A673 (cell line): ENCODE results near the gene PTPN12. TPM values are rescaled to one million over a fixed set of nuclear protein-coding genes. Genes with fewer than 3 reads are reported as not detected.
A peak's percentile ranks its signal among the peaks of the same experiment; 100 is the strongest.

Experiments used
- BruUV-seq: library from RNA; stranded (reverse); fragments of 400-500 nt; replicated peaks from 2 replicates; lab custom pipeline; 2021; lab: Mats Ljungman, UMichigan
- CTCF ChIA-PET: fragments of 300-600 bp; sonication (Branson Sonifier 250); formaldehyde crosslinking; loops from one replicate; lab custom pipeline; 2022; ENCODE audit warnings: antibody characterized with exemption; lab: Charles Lee
- POLR2A ChIA-PET: fragments of 300-600 bp; sonication (Branson Sonifier 250); formaldehyde crosslinking; loops from one replicate; lab custom pipeline; 2022; ENCODE audit warnings: antibody characterized with exemption; ENCODE audit not compliant: low non-redundant PET; lab: Charles Lee
- DNase-seq: peaks from one replicate; pipeline ENCODE4 v3.0.0-alpha.2; 2015; ENCODE audit warnings: low spot score
- H3K27ac ChIP-seq: fragments of 200-600 bp; sonication (generic); 2 replicates; pipeline ENCODE4 v1.5.1; 2016; ENCODE audit warnings: mixed run types, low read depth, mild to moderate bottlenecking, mixed read lengths, antibody characterized with exemption, low read length; ENCODE audit not compliant: poor library complexity, severe bottlenecking
- H3K27me3 ChIP-seq: fragments of 200-600 bp; sonication (generic); replicated peaks from 2 replicates; pipeline ENCODE4 v1.6.1; 2017; ENCODE audit warnings: mixed run types, low read depth, mild to moderate bottlenecking, mixed read lengths, antibody characterized with exemption, low read length; ENCODE audit not compliant: insufficient read depth, poor library complexity
- H3K36me3 ChIP-seq: fragments of 200-600 bp; sonication (generic); 2 replicates; pipeline ENCODE4 v1.6.1; 2016; ENCODE audit warnings: mixed run types, mild to moderate bottlenecking, mixed read lengths, antibody characterized with exemption, low read length; ENCODE audit not compliant: insufficient read depth, poor library complexity, severe bottlenecking
- H3K4me1 ChIP-seq: fragments of 200-600 bp; sonication (generic); 2 replicates; pipeline ENCODE4 v1.6.1; 2017; ENCODE audit warnings: mixed run types, mild to moderate bottlenecking, mixed read lengths, antibody characterized with exemption, low read length; ENCODE audit not compliant: insufficient read depth, poor library complexity, severe bottlenecking
- H3K4me3 ChIP-seq: fragments of 200-600 bp; sonication (generic); 2 replicates; pipeline ENCODE4 v1.5.1; 2016; ENCODE audit warnings: low read depth, mixed run types, mild to moderate bottlenecking, mixed read lengths, low read length; ENCODE audit not compliant: poor library complexity, severe bottlenecking
- H3K9me3 ChIP-seq: fragments of 200-600 bp; sonication (generic); 2 replicates; pipeline ENCODE4 v1.6.1; 2016; ENCODE audit warnings: mixed run types, low read depth, mild to moderate bottlenecking, mixed read lengths, antibody characterized with exemption, low read length; ENCODE audit not compliant: poor library complexity, severe bottlenecking
- EZH2 ChIP-seq: fragments of 200-600 bp; sonication (generic); IDR thresholded peaks from 2 replicates; pipeline ENCODE4 v1.6.1; 2017; ENCODE audit warnings: borderline replicate concordance, low read depth, mild to moderate bottlenecking, mixed read lengths, antibody characterized with exemption, low read length; ENCODE audit not compliant: poor library complexity, severe bottlenecking
- intact Hi-C: fragments of 100-400 bp; cut with micrococcal nuclease; formaldehyde crosslinking; loops from one replicate; pipeline ENCODE4 v1.10.0; 2022; ENCODE audit not compliant: unreplicated experiment
- total RNA-seq: library from RNA; stranded (reverse); gene quantifications from 2 replicates; pipeline ENCODE4 v1.2.3, GENCODE V29; 2021
- TF ChIP-seq, protein P1 (sequence below): fragments of 300-800, 200-600 bp; sonication (generic); conservative IDR thresholded peaks from 2 replicates; pipeline ENCODE4 v1.5.1; 2017; ENCODE audit warnings: low read depth, mild to moderate bottlenecking, antibody characterized with exemption, low read length, moderate library complexity, mixed read lengths

The PTPN12 gene
- total RNA-seq, 1 experiment from 2014 or later = 63.3 TPM

DNA sequence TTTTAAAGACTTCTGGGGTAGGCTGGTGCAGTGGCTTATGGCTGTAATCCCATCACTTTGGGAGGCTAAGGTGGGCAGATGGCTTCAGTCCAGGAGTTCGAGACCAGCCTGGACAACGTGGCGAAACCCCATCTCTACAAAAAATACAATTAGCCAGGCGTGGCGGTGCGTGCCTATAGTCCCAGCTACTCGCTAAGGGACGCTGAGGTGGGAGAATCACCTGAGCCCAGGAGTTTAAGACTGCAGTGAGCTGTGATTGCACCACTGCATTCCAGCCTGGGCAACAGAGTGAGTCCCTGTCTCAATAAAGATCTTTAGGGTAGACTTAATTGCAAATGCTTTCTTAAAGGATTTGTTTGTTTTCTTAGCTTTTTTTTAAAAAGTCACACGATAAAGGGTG is 29.3 kb downstream of the PTPN12 start:
- Histone ChIP-seq H3K4me1 (peaks cover 23% of the 10 kb centered on the region), H3K4me3 (no peak overlapping the region), H3K36me3 (no peaks in the 10 kb centered on the region), H3K9me3 (no peaks in the 10 kb centered on the region), H3K27me3 (no peaks in the 10 kb centered on the region), H3K27ac (no peak overlapping the region)
- intact Hi-C loops = no loop called here
- TF ChIP-seq, protein P1, sequence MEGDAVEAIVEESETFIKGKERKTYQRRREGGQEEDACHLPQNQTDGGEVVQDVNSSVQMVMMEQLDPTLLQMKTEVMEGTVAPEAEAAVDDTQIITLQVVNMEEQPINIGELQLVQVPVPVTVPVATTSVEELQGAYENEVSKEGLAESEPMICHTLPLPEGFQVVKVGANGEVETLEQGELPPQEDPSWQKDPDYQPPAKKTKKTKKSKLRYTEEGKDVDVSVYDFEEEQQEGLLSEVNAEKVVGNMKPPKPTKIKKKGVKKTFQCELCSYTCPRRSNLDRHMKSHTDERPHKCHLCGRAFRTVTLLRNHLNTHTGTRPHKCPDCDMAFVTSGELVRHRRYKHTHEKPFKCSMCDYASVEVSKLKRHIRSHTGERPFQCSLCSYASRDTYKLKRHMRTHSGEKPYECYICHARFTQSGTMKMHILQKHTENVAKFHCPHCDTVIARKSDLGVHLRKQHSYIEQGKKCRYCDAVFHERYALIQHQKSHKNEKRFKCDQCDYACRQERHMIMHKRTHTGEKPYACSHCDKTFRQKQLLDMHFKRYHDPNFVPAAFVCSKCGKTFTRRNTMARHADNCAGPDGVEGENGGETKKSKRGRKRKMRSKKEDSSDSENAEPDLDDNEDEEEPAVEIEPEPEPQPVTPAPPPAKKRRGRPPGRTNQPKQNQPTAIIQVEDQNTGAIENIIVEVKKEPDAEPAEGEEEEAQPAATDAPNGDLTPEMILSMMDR = no peak
- TF ChIP-seq EZH2 = no peak
- no TSS peak for BruUV-seq
- DNase-seq = no peak
- POLR2A ChIA-PET = no interaction called here
- CTCF ChIA-PET = no interaction called here

DNA sequence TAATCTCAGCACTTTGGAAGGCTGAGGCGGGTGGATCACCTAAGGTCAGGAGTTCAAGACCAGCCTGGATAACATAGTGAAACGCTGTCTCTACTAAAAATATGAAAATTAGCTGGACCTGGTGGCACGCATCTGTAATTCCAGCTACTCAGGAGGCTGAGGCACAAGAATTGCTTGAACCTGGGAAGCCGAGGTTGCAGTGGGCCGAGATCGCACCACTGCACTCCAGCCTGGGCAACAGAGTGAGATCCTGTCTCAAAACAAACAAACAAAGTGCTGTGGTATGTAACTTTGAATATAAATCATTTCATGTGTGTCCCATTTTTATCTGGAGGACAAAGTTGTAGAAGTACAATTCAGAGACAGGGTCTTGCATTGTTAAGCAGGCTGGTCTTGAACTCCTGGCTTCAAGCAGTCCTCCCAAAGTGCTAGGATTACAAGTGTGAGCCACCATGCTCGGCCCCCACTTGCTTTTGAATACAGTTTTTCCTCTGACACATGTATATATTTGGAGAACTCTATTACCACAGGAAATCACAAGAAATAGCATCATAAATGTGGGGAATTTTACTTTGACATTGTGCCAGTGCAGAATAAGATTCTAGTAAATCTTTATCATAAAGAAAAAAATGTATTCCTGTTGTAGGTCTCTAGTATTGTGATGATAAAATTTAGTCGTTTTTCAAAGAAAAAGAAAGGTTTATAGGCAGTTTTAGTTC is 32.6 kb downstream of the PTPN12 start:
- no TSS peak for BruUV-seq
- POLR2A ChIA-PET = no interaction called here
- no peaks in the 10 kb centered on the region for H3K27me3 ChIP-seq
- TF ChIP-seq, protein P1 = no peak
- TF ChIP-seq EZH2 = no peak
- no peaks in the 10 kb centered on the region for H3K9me3 ChIP-seq
- DNase-seq = no peak
- H3K4me3 ChIP-seq = no peak overlapping the region
- intact Hi-C loops = no loop called here
- no peak overlapping the region for H3K27ac ChIP-seq
- H3K4me1 ChIP-seq = peaks cover 28% of the 10 kb centered on the region
- H3K36me3 ChIP-seq = peaks cover 13% of the 10 kb centered on the region
- CTCF ChIA-PET = no interaction called here

DNA sequence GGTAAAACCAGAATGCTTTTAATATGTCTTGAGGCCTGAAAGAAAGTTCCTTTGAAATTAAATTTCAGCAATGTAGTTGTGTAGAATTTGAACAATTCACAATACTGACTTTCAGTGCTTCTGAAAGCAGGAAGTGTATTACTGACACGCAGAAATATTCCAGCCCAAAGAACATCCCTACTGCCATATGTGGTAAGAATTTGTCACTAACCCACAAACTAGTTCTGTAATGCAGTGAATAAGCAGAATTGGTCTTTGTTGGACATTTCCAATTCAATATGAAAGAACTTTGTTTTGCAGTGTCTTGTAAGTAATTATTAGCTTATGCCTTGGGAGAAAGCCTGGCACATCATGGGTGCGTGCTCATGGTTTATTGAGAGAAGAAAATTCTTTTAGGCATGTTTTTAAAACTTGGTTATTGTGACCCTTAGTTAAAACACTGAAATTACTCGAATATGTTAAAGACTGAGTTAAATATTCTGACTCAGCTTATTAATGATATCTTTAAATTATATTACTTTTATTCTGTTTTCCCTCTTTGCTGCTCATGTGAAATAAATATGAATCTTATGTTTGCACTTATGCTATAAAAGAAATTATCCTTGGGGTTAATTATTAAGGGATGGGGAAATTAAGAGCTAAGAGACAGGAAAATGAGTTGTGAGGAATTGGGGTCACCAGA is 33.4 kb downstream of the PTPN12 start:
- intact Hi-C loops = no loop called here
- POLR2A ChIA-PET = no interaction called here
- peaks cover 13% of the 10 kb centered on the region for H3K36me3 ChIP-seq
- DNase-seq = peak; percentile 45
- peaks cover 28% of the 10 kb centered on the region for H3K4me1 ChIP-seq
- BruUV-seq = no TSS peak
- H3K9me3 ChIP-seq = no peaks in the 10 kb centered on the region
- H3K4me3 ChIP-seq = no peak overlapping the region
- TF ChIP-seq, protein P1 = no peak
- no peak for TF ChIP-seq EZH2
- no peaks in the 10 kb centered on the region for H3K27me3 ChIP-seq
- peak overlapping the region; percentile 36 for H3K27ac ChIP-seq
- CTCF ChIA-PET = no interaction called here
